IPS-18a (cell line): ENCODE data around the gene IFI35.
"Not testable (repeated sequence)": the region's sequence is repeated elsewhere in the genome, so short reads cannot be mapped to it uniquely, and the experiment has no call there.

ENCODE experiments used
- H3K27ac ChIP-seq: one replicate; pipeline ENCODE4 v1.5.1; 2013; ENCODE audit warnings: low read length
- H3K27me3 ChIP-seq: one replicate; pipeline ENCODE4 v1.6.1; 2013; ENCODE audit warnings: mild to moderate bottlenecking, low read length; ENCODE audit not compliant: control insufficient read depth, insufficient read depth
- H3K36me3 ChIP-seq: one replicate; pipeline ENCODE4 v1.6.1; 2013; ENCODE audit warnings: low read depth, low read length; ENCODE audit not compliant: control insufficient read depth
- H3K4me1 ChIP-seq: one replicate; pipeline ENCODE4 v1.6.1; 2013; ENCODE audit warnings: low read depth, low read length; ENCODE audit not compliant: control insufficient read depth
- H3K4me3 ChIP-seq: one replicate; pipeline ENCODE4 v1.5.1; 2013; ENCODE audit warnings: low read length
- H3K9ac ChIP-seq: one replicate; pipeline ENCODE4 v1.6.1; 2013; ENCODE audit warnings: mild to moderate bottlenecking, low read length, moderate library complexity
- H3K9me3 ChIP-seq: one replicate; pipeline ENCODE4 v1.6.1; 2013; ENCODE audit warnings: low read depth, low read length; ENCODE audit not compliant: control insufficient read depth

Gene IFI35

GRCh38 chr17:42999003-42999525 lies 7.5 kb upstream of the IFI35 start:
- no peaks in the 10 kb centered on the region for H3K27me3 ChIP-seq
- H3K27ac ChIP-seq: peak overlapping the region; percentile 93
- no peaks in the 10 kb centered on the region for H3K9me3 ChIP-seq
- peak overlapping the region; percentile 97 for H3K9ac ChIP-seq
- H3K4me1 ChIP-seq: peaks cover 12% of the 10 kb centered on the region
- H3K4me3 ChIP-seq: peak overlapping the region; percentile 97
- peaks cover 42% of the 10 kb centered on the region for H3K36me3 ChIP-seq

GRCh38 chr17:43000894-43001293 lies 5.7 kb upstream of the IFI35 start:
- not testable (repeated sequence) for H3K27ac ChIP-seq, H3K9ac ChIP-seq, H3K9me3 ChIP-seq, H3K27me3 ChIP-seq, H3K4me3 ChIP-seq
- Histone ChIP-seq H3K36me3 (peaks cover 42% of the 10 kb centered on the region), H3K4me1 (peaks cover 12% of the 10 kb centered on the region)

GRCh38 chr17:43003542-43004172 lies 2.9 kb upstream of the IFI35 start:
- Histone ChIP-seq H3K9me3 (no peaks in the 10 kb centered on the region), H3K36me3 (peaks cover 42% of the 10 kb centered on the region), H3K4me3 (no peak overlapping the region), H3K27me3 (no peaks in the 10 kb centered on the region), H3K4me1 (peaks cover 10% of the 10 kb centered on the region), H3K27ac (no peak overlapping the region), H3K9ac (no peak overlapping the region)

GRCh38 chr17:43010667-43011308 lies 4.2 kb downstream of the IFI35 start:
- H3K4me1 ChIP-seq: peaks cover 10% of the 10 kb centered on the region
- H3K27ac ChIP-seq: no peak overlapping the region
- no peak overlapping the region for H3K4me3 ChIP-seq
- no peak overlapping the region for H3K9ac ChIP-seq
- H3K9me3 ChIP-seq: no peaks in the 10 kb centered on the region
- no peaks in the 10 kb centered on the region for H3K27me3 ChIP-seq
- peaks cover 9% of the 10 kb centered on the region for H3K36me3 ChIP-seq

- no peak overlapping the region for H3K27ac ChIP-seq
- H3K9me3 ChIP-seq: no peaks in the 10 kb centered on the region
- H3K27me3 ChIP-seq: no peaks in the 10 kb centered on the region
- no peak overlapping the region for H3K4me3 ChIP-seq
- peaks cover 19% of the 10 kb centered on the region for H3K36me3 ChIP-seq
- H3K4me1 ChIP-seq: peaks cover 11% of the 10 kb centered on the region
- H3K9ac ChIP-seq: no peak overlapping the region
These were observed 5.3 kb downstream of the IFI35 start for GRCh38 chr17:43011728-43012472.

GRCh38 chr17:43013296-43013695 lies 6.7 kb downstream of the IFI35 start:
- H3K27ac ChIP-seq: no peak overlapping the region
- peaks cover 8% of the 10 kb centered on the region for H3K4me1 ChIP-seq
- H3K9ac ChIP-seq: no peak overlapping the region
- no peaks in the 10 kb centered on the region for H3K27me3 ChIP-seq
- H3K36me3 ChIP-seq: peaks cover 25% of the 10 kb centered on the region
- no peaks in the 10 kb centered on the region for H3K9me3 ChIP-seq
- H3K4me3 ChIP-seq: no peak overlapping the region

- Histone ChIP-seq H3K4me1 (peaks cover 8% of the 10 kb centered on the region), H3K4me3 (no peak overlapping the region), H3K36me3 (peaks cover 28% of the 10 kb centered on the region), H3K9me3 (no peaks in the 10 kb centered on the region), H3K27ac (no peak overlapping the region), H3K27me3 (no peaks in the 10 kb centered on the region), H3K9ac (no peak overlapping the region)
These were observed 7.5 kb downstream of the IFI35 start for GRCh38 chr17:43014020-43014648.

GRCh38 chr17:43014649-43015542 lies 8.3 kb downstream of the IFI35 start:
- Histone ChIP-seq H3K4me1 (peaks cover 11% of the 10 kb centered on the region), H3K27me3 (no peaks in the 10 kb centered on the region), H3K9me3 (no peaks in the 10 kb centered on the region), H3K4me3 (no peak overlapping the region), H3K9ac (no peak overlapping the region), H3K27ac (no peak overlapping the region), H3K36me3 (peaks cover 28% of the 10 kb centered on the region)

GRCh38 chr17:43015579-43015978 lies 9.0 kb downstream of the IFI35 start:
- Histone ChIP-seq H3K4me1 (peaks cover 17% of the 10 kb centered on the region), H3K36me3 (peaks cover 28% of the 10 kb centered on the region), H3K27me3 (no peaks in the 10 kb centered on the region), H3K27ac (no peak overlapping the region), H3K9me3 (no peaks in the 10 kb centered on the region), H3K4me3 (no peak overlapping the region), H3K9ac (no peak overlapping the region)

GRCh38 chr17:43016216-43016615 lies 9.6 kb downstream of the IFI35 start:
- no peaks in the 10 kb centered on the region for H3K9me3 ChIP-seq
- H3K36me3 ChIP-seq: peaks cover 28% of the 10 kb centered on the region
- peaks cover 18% of the 10 kb centered on the region for H3K4me1 ChIP-seq
- no peak overlapping the region for H3K4me3 ChIP-seq
- H3K27me3 ChIP-seq: no peaks in the 10 kb centered on the region
- no peak overlapping the region for H3K9ac ChIP-seq
- H3K27ac ChIP-seq: no peak overlapping the region
